ENCODE measurements around the gene HSPB1.

The HSPB1 gene

DNA sequence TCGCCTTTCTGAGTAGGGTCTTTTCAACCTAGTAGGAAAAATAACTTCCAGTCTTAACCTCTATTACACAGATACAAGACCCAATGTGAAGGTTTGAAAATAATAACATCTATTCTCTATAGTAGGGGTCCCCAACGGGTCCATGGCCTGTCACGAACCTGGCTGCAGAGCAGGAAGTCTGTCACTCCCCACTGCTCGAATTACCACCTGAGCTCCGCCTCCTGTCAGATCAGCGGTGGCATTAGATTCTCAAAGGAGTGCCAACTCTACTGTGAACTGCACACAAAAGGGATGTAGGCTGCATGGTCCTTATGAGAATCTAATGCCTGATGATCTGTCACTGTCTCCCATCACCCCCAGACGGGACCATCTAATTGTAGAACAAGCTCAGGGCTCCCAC is 48.9 kb downstream of the HSPB1 start:
- H3K4me3 ChIP-seq (ENCODE audit: low read depth, low read length): no peak overlapping the region
- TF ChIP-seq, protein P1, sequence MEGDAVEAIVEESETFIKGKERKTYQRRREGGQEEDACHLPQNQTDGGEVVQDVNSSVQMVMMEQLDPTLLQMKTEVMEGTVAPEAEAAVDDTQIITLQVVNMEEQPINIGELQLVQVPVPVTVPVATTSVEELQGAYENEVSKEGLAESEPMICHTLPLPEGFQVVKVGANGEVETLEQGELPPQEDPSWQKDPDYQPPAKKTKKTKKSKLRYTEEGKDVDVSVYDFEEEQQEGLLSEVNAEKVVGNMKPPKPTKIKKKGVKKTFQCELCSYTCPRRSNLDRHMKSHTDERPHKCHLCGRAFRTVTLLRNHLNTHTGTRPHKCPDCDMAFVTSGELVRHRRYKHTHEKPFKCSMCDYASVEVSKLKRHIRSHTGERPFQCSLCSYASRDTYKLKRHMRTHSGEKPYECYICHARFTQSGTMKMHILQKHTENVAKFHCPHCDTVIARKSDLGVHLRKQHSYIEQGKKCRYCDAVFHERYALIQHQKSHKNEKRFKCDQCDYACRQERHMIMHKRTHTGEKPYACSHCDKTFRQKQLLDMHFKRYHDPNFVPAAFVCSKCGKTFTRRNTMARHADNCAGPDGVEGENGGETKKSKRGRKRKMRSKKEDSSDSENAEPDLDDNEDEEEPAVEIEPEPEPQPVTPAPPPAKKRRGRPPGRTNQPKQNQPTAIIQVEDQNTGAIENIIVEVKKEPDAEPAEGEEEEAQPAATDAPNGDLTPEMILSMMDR (IDR thresholded peaks at IDR 0.05; ENCODE audit: low read depth, low read length): no peak

DNA sequence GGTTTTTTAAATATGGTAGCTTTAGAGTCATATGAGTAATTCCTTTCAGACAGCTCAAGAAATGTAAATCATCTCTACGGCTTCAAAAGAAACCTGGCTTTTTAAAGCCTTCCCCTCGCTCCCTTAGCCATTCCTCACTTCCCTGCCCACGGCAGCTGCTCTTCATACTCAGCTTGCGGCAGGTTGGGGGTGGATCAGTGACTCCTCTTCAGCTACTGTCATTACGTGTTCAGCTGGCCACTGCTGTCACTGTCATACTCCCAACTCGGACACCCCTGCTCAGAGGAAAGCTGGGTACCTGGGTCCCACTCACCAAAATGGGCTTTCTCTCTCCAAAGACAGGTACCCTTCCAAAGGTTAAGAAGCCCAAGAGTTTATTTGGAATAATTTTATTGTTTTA is 49.7 kb downstream of the HSPB1 start:
- TF ChIP-seq, protein P1 (IDR thresholded peaks at IDR 0.05; ENCODE audit: low read depth, low read length): no peak
- H3K4me3 ChIP-seq (ENCODE audit: low read depth, low read length): no peak overlapping the region

DNA sequence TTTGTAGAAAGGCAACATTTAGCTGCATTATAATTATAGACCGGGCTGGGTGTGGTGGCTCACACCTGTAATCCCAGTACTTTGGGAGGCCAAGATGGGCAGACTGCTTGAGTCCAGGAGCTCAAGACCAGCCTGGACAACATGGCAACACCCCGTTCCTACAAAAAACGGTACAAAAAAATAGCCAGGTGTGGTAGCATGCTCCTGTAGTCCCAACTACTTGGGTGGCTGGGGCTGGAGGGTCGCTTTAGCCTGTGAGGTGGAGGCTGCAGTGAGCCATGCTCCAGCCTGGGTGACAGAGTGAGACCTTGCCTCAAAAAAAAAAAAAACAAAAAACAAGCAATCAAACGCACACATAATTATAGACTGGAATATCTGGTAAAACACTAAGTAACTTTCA is 51.3 kb downstream of the HSPB1 start:
- H3K4me3 ChIP-seq (ENCODE audit: low read depth, low read length): no peak overlapping the region
- TF ChIP-seq, protein P1 (IDR thresholded peaks at IDR 0.05; ENCODE audit: low read depth, low read length): no peak

All from WI38 (cell line).